Measurements from ENCODE around the gene FTSJ1. TPM values are rescaled to one million over a fixed set of nuclear protein-coding genes. Genes with fewer than 3 reads are reported as not detected.

The FTSJ1 gene
- total and polyA plus RNA-seq, 2 experiments from 2014 or later = 42.8 to 76.3 TPM

DNA sequence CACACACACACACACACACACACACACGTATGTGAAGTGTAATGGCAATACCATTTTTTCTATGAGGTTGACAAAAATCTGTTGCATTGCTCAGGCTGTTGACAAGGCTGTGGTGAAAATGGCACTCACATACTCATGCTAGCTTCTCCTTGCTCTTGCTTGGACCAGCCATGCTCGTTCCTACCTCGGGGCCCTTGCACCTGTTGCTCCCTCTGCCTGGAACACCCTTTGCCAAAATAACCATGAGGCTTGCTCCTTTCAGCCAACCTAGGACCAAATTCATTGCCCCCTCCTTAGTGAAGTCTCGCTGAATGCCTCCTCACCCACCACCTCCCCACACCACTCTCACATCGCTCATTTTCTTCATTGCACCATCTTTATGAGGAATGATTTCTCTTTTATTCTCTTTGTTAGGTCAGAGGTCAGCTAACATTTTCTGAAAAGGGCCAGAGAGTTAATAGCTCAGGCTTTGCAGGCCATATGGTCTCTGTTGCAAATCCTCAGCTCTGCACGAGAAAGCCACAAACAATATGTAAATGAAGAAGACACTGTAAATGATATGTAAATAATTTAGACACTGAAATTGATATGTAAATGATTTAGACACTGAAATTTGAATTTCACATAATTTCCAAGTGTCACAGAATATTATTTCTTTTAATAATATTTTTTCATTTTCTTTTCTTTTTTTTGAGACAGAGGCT lies 19.2 kb upstream of the FTSJ1 start:
- peaks cover 2% of the 10 kb centered on the region for H3K27me3 Mint-ChIP-seq (ENCODE audit: insufficient read depth, low read depth, poor library complexity)
- no peak overlapping the region for H3K4me3 Mint-ChIP-seq
- no peak overlapping the region for H2AFZ ChIP-seq
- ATAC-seq (no peak), DNase-seq (ENCODE audit: low spot score) (no peak)
- no peak overlapping the region for H3K4me2 ChIP-seq
- H3K9me2 ChIP-seq (ENCODE audit: insufficient read depth) = no peaks in the 10 kb centered on the region
- H3K79me2 ChIP-seq (replicated peaks; ENCODE audit: insufficient read depth) = no peaks in the 10 kb centered on the region
- TF ChIP-seq CREB1 (CRISPR knock-in tag; IDR thresholded peaks at IDR 0.05; ENCODE audit: low read depth) (no peak), STAT1 (IDR thresholded peaks at IDR 0.05; ENCODE audit: unreplicated experiment) (no peak), EZH2 (IDR thresholded peaks at IDR 0.05; ENCODE audit: low read depth, unreplicated experiment) (no peak)
- H3K36me3 ChIP-seq (ENCODE audit: insufficient read depth) = no peaks in the 10 kb centered on the region; the same call in 1 of the 2 replicates
- H3K9me3 Mint-ChIP-seq = no peaks in the 10 kb centered on the region; the same call in 1 of the 3 replicates
- no peaks in the 10 kb centered on the region for H3K4me1 ChIP-seq (ENCODE audit: insufficient read depth)
- H3K36me3 Mint-ChIP-seq (ENCODE audit: low read depth) = peaks cover 28% of the 10 kb centered on the region
- no peaks in the 10 kb centered on the region for H3K4me1 Mint-ChIP-seq
- H4K20me1 ChIP-seq (replicated peaks; ENCODE audit: insufficient read depth) = no peaks in the 10 kb centered on the region
- no peak overlapping the region for H3K4me3 ChIP-seq
- no peaks in the 10 kb centered on the region for H3K27me3 ChIP-seq (ENCODE audit: insufficient read depth)
- no peak overlapping the region for H3K27ac Mint-ChIP-seq
- no peak overlapping the region for H3K27ac ChIP-seq (ENCODE audit: low read depth)
- H3F3A ChIP-seq (replicated peaks; ENCODE audit: low read depth) = no peaks in the 10 kb centered on the region

GRCh38 chrX:48458711-48459110 lies 17.3 kb upstream of the FTSJ1 start:
- H3F3A ChIP-seq (replicated peaks; ENCODE audit: low read depth) = no peaks in the 10 kb centered on the region
- TF ChIP-seq ETS1 (IDR thresholded peaks at IDR 0.05) = no peak
- TF ChIP-seq, protein P1, sequence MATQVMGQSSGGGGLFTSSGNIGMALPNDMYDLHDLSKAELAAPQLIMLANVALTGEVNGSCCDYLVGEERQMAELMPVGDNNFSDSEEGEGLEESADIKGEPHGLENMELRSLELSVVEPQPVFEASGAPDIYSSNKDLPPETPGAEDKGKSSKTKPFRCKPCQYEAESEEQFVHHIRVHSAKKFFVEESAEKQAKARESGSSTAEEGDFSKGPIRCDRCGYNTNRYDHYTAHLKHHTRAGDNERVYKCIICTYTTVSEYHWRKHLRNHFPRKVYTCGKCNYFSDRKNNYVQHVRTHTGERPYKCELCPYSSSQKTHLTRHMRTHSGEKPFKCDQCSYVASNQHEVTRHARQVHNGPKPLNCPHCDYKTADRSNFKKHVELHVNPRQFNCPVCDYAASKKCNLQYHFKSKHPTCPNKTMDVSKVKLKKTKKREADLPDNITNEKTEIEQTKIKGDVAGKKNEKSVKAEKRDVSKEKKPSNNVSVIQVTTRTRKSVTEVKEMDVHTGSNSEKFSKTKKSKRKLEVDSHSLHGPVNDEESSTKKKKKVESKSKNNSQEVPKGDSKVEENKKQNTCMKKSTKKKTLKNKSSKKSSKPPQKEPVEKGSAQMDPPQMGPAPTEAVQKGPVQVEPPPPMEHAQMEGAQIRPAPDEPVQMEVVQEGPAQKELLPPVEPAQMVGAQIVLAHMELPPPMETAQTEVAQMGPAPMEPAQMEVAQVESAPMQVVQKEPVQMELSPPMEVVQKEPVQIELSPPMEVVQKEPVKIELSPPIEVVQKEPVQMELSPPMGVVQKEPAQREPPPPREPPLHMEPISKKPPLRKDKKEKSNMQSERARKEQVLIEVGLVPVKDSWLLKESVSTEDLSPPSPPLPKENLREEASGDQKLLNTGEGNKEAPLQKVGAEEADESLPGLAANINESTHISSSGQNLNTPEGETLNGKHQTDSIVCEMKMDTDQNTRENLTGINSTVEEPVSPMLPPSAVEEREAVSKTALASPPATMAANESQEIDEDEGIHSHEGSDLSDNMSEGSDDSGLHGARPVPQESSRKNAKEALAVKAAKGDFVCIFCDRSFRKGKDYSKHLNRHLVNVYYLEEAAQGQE (IDR thresholded peaks at IDR 0.05; ENCODE audit: unreplicated experiment) = no peak
- no peak for TF ChIP-seq ZNF114 (CRISPR knock-in tag; IDR thresholded peaks at IDR 0.05)
- no peak for TF ChIP-seq EZH2phosphoT487 (IDR thresholded peaks at IDR 0.05; ENCODE audit: unreplicated experiment)
- no peak for TF ChIP-seq POLR2AphosphoS5 (IDR thresholded peaks at IDR 0.05; ENCODE audit: low read depth)
- TF ChIP-seq, protein P2, sequence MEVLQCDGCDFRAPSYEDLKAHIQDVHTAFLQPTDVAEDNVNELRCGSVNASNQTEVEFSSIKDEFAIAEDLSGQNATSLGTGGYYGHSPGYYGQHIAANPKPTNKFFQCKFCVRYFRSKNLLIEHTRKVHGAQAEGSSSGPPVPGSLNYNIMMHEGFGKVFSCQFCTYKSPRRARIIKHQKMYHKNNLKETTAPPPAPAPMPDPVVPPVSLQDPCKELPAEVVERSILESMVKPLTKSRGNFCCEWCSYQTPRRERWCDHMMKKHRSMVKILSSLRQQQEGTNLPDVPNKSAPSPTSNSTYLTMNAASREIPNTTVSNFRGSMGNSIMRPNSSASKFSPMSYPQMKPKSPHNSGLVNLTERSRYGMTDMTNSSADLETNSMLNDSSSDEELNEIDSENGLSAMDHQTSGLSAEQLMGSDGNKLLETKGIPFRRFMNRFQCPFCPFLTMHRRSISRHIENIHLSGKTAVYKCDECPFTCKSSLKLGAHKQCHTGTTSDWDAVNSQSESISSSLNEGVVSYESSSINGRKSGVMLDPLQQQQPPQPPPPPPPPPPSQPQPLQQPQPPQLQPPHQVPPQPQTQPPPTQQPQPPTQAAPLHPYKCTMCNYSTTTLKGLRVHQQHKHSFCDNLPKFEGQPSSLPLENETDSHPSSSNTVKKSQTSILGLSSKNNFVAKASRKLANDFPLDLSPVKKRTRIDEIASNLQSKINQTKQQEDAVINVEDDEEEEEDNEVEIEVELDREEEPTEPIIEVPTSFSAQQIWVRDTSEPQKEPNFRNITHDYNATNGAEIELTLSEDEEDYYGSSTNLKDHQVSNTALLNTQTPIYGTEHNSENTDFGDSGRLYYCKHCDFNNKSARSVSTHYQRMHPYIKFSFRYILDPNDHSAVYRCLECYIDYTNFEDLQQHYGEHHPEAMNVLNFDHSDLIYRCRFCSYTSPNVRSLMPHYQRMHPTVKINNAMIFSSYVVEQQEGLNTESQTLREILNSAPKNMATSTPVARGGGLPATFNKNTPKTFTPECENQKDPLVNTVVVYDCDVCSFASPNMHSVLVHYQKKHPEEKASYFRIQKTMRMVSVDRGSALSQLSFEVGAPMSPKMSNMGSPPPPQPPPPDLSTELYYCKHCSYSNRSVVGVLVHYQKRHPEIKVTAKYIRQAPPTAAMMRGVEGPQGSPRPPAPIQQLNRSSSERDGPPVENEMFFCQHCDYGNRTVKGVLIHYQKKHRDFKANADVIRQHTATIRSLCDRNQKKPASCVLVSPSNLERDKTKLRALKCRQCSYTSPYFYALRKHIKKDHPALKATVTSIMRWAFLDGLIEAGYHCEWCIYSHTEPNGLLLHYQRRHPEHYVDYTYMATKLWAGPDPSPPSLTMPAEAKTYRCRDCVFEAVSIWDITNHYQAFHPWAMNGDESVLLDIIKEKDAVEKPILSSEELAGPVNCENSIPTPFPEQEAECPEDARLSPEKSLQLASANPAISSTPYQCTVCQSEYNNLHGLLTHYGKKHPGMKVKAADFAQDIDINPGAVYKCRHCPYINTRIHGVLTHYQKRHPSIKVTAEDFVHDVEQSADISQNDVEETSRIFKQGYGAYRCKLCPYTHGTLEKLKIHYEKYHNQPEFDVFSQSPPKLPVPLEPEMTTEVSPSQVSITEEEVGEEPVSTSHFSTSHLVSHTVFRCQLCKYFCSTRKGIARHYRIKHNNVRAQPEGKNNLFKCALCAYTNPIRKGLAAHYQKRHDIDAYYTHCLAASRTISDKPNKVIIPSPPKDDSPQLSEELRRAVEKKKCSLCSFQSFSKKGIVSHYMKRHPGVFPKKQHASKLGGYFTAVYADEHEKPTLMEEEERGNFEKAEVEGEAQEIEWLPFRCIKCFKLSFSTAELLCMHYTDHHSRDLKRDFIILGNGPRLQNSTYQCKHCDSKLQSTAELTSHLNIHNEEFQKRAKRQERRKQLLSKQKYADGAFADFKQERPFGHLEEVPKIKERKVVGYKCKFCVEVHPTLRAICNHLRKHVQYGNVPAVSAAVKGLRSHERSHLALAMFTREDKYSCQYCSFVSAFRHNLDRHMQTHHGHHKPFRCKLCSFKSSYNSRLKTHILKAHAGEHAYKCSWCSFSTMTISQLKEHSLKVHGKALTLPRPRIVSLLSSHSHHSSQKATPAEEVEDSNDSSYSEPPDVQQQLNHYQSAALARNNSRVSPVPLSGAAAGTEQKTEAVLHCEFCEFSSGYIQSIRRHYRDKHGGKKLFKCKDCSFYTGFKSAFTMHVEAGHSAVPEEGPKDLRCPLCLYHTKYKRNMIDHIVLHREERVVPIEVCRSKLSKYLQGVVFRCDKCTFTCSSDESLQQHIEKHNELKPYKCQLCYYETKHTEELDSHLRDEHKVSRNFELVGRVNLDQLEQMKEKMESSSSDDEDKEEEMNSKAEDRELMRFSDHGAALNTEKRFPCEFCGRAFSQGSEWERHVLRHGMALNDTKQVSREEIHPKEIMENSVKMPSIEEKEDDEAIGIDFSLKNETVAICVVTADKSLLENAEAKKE (CRISPR knock-in tag; IDR thresholded peaks at IDR 0.05) = no peak

More at GRCh38 chrX:48458711-48459110, 17.3 kb upstream of the FTSJ1 start:
- DNase-seq (ENCODE audit: low spot score) (no peak), ATAC-seq (no peak)
- Histone ChIP-seq H3K4me1 (ENCODE audit: insufficient read depth) (no peaks in the 10 kb centered on the region), H2AFZ (no peak overlapping the region), H3K27me3 (ENCODE audit: insufficient read depth) (no peaks in the 10 kb centered on the region), H3K36me3 (ENCODE audit: insufficient read depth) (no peaks in the 10 kb centered on the region; the same call in 1 of the 2 replicates), H3K9me2 (ENCODE audit: insufficient read depth) (no peaks in the 10 kb centered on the region), H3K27ac (ENCODE audit: low read depth) (no peak overlapping the region), H4K20me1 (replicated peaks; ENCODE audit: insufficient read depth) (no peaks in the 10 kb centered on the region), H3K4me3 (no peak overlapping the region), H3K79me2 (replicated peaks; ENCODE audit: insufficient read depth) (no peaks in the 10 kb centered on the region), H3K4me2 (no peak overlapping the region)
- no peaks in the 10 kb centered on the region; the same call in 1 of the 3 replicates for H3K9me3 Mint-ChIP-seq
- H3K36me3 Mint-ChIP-seq (ENCODE audit: low read depth) = peaks cover 37% of the 10 kb centered on the region
- no peak overlapping the region for H3K4me3 Mint-ChIP-seq
- H3K27me3 Mint-ChIP-seq (ENCODE audit: insufficient read depth, low read depth, poor library complexity) = peaks cover 2% of the 10 kb centered on the region
- H3K4me1 Mint-ChIP-seq = no peaks in the 10 kb centered on the region
- no peak overlapping the region for H3K27ac Mint-ChIP-seq
